PFSK-1 (cell line): ENCODE data around the gene CORIN.

Source experiments
- POLR2AphosphoS5 ChIP-seq: IDR thresholded peaks from 2 replicates; pipeline ENCODE4 v1.6.1; 2012; ENCODE audit warnings: low read depth, mild to moderate bottlenecking, control low read depth, low read length, moderate library complexity
- TAF1 ChIP-seq: IDR thresholded peaks from 2 replicates; pipeline ENCODE4 v1.6.1; 2012; ENCODE audit warnings: low read length, control low read depth, borderline replicate concordance; ENCODE audit not compliant: insufficient read depth

DNA sequence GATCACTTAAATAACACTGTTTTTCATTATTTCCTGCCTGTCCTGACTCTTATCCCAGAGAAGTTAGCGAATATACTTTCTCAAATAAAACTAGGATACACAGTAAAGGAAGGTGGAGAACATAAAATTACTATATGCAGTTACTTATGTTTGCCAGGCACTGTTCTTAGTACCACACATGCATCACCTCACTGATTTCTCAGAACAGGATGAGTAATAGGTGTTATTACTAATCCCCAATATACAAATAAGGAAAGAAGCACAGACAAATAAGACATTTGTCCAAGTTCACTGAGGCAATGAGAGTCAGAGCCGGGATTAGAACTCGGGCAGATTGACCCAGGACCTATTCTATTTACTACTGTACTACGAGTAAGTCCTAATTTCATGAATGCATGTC, 91.7 kb downstream of the CORIN start:
- TF ChIP-seq POLR2AphosphoS5 (no peak), TAF1 (no peak)
